CD4-positive, alpha-beta T cell treated with Interleukin-10 for 1 hour (primary cell): ENCODE results near the gene NECAB2.
"Not testable (repeated sequence)": the region's sequence is repeated elsewhere in the genome, so short reads cannot be mapped to it uniquely, and the experiment has no call there.

Source experiments
- DNase-seq: peaks from one replicate; pipeline ENCODE4 v3.0.0-alpha.2; 2020

Gene NECAB2

DNA sequence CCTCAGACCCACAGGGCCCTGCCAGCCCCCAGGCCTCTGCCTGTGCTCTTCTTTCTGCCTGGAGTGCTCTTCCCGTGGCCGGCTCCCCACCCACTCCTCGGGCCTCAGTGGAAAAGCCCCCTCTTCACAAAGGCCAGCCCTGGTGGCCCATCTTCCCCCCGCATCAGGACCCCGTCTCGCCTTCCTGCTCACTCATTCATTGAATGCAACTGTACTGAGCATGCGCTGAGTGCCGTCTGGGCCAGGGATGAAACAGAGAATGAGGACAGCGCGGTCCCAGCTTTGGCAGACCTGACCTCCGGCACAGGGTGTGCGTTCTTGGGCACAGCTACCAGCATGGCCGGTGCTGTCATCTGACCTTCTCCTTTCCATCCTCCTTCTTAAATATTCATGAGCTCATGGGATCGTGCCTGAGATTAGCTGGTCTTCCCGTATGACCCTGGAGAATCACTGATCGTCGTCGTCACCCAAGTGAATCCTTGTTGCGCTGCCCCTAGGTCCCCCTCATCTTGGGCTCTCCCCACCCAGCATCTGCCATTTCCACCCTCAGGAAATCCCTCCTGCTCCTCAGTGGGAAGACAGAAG is 31.4 kb upstream of the NECAB2 start:
- DNase-seq = no peak

DNA sequence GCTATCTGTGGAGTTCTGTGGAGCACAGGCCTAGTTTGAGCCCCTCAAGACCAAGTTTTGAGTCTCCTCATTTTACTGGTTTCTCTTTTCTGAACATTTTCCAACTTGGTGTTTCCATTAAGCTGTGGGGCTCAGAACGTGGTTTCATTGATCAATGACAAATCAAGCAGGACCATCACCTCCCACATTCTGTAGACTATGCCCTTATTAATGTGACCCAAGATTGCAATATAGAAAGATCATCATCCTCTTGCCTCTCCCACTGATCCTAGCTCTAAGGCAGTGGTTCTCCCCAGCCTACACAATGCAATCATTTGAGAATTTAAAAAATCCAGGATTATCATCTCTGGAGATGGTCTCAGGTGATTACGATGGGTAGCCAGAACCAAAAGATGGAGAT is 30.8 kb upstream of the NECAB2 start:
- no peak for DNase-seq

DNA sequence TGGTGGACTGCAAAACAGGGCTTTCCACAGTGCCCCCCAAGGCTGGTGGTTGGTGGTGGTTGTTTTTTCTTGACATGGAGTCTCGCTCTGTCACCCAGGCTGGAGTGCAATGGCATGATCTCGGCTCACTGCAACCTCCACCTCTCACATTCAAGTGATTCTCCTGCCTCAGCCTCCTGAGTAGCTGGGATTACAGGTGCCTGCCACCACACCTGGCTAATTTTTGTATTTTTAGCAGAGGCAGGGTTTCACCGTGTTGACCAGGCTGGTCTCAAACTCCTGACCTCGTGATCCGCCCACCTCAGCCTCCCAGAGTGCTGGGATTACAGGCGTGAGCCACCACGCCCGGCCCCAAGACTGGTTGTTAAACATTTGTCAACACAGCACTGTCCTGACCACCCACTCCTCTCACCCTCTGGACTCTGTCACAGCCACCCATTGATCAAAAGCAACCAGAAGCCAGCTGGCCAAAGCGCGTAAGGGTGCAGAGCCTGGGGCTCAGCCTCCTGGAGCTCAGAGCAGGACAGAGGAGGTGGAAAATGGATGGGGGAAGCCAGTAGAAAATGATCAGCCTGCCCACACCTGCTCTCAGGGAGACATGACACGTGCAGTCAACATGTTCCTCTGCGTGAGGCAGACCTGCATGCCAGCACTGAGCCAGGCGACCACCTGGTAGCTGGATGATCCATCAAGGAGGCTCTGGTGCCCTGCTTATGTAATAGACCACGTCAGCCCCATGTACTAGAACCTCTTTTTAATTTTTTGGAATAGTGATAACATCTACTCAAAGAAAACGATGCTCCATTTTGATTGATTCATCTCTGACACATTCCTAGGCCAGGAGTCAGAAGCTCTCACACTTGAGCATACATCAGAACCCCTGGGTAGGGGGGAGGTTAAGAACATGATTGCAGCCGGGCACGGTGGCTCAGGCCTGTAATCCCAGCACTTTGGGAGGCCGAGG is 29.8 kb upstream of the NECAB2 start:
- no peak for DNase-seq

DNA sequence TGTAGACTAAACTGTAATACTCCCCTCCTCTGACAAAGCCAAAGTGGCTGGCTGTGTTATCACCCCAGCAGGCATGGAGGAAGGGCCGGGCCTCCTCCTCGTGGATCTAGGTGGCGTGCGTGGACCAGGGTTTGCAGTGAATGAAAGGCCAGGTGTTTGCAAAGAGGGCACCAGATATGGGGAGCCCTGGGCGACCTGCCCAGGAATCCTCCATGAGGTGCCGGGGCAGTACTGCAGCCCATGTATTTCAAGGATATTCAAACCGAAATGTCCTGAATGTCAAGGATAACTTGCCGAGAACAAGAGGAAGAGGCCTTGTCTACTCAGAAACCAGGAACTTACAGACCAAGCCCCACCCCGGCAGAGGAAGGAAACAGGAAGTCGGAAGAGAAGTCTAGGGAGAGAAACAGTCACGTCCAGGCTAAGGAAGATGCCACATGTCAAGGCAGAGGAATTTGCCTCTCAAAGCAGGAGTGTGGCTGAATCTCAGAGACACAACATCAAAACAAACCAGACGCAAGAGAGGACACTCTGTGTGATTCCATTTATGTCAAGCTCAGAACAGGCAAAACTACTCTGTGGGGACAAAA is 28.7 kb upstream of the NECAB2 start:
- no peak for DNase-seq

DNA sequence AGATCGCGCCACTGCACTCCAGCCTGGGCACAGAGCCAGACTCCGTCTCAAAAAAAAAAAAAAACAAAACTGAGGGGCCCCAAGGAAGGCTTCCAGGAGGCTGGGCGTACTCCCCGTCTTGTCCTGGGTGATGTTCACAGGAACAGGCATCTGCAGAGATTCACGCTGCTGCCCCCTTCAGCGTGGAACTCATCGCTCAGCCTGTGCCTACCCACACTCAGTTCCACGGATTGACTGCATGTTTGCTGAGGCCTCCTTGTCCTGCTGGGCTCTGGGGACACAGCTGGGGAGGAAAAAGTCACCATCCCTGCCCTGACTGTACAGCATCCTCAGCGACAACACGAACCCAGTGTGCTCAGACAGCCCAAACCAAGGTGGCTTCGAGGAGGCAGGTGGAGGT is 27.9 kb upstream of the NECAB2 start:
- no peak for DNase-seq

DNA sequence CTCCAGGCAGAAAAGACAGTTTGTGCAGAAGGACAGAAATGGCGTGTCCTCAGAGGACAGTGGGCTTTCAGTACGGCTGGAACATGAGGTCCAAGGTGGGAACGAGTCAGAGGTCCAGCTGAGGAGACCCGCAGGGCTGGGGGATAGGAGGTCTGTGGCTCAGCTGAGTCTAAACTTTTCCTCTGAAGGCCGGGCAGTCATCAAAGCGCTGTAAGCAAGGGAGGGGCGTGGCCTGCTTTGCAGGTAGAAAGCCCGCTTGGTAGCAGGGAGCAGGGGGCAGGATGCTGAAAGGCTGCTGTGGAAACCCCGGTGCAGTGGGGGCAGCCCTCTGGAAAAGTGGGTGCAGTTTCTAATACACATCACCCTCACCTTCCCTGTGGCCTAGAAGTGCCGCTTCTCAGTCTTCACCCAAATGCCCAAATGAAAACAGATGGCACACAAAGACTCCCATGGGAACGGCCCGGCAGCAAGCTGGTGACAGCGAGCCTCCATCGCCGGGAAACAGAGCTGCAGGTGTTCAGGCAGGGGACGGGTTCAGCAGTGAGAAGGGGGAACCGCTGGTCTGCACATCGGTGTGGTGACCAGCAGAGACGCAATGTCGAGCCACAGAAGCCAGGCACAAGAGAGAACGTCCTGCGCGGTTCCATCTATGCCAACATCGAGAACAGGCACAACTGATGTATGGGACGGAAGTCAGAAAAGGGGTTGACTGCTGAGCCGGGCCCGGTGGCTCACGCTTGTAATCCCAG is 27.2 kb upstream of the NECAB2 start:
- no peak for DNase-seq

DNA sequence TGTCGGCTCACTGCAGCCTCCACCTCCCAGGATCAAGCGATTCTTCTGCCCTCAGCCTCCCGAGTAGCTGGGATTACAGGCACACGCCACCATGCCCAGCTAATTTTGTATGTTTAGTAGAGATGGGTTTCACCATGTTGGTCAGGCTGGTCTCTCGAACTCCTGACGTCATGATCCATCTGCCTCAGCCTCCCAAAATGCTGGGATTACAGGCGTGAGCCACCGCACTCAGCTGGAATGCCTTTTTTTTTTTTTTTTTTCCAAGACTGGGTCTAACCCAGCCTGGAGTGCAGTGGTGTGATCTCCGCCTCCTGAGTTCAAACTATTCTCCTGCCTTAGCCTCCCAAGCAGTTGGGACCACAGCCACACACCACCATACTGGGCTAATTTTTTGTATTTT is 26.5 kb upstream of the NECAB2 start:
- not testable (repeated sequence) for DNase-seq

DNA sequence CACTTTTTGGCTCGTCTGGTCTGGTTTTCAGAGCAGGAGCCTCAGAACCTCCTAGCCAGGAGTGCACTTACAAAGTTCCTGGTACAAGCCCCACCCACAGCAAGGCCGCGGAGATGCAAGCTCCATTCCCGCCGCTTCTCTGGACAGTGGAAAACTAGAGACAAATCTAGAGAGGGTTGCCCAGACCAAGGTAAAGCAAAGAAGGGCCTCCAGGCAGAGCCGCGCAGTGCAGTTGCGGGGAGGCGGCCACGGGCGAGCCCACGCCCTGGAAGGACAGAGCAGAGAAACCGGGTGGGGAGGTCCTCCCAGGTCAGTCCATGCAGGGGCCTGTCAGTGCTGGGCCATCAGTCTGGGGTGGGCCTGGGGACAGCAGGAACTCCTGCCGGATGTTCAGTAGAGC is 26.0 kb upstream of the NECAB2 start:
- DNase-seq = no peak

DNA sequence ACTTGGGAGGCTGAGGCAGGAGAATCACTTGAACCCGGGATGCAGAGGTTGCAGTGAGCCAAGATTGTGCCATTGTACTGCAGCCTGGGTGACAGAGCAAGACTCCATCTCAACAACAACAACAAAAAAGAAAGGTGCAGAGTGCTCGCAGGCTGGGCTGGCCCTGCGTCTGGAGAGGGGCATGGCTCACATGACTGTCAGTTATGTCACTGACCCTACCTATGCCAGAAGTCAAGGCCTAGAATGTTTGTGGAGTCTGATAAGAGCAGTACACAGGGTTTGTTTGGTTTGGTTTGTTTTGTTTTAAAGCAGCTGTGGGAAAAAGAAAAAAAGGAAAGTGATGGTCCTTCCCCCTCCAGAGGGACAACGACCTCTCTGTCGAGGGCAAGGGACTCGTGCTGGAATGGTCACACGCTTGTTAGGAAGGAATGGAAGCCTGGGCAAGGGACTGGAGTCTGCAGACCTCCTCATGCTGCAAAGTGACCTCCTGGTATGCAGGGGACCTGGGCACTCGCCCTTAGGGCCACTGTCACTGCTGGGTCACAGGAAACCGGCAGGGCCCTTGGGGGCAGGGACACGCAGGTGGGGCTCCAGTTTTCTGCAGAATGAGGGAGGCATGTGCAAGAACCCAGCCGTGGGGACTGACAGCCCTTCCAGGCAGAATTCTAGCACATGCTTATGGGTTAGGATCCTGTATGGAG is 25.1 kb upstream of the NECAB2 start:
- DNase-seq = no peak

DNA sequence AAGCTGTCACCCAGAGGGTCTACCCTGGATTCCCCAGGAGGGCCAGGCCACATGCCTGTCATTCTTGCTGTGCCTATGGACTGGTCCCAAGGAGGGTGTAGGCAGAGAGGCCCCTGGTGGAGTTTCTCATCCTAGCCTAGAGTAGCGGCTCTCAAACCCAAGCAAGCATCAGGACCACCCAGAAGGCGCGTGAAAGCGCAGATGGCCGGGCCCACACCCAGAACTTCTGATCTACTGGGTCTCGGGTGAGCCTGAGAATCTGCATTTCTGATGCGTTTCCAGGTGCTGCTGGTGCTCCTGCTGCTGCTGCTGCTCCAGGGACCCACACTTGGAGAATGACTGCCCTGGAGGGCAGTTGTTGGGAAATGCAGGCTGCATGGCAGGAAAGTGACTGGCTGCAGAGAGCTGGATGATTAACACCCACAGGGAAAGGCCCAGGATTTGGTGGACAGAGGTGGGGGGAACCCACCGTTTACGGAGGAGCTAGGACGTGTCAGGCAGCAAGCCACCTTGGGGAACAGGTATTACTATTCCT is 24.5 kb upstream of the NECAB2 start:
- no peak for DNase-seq

DNA sequence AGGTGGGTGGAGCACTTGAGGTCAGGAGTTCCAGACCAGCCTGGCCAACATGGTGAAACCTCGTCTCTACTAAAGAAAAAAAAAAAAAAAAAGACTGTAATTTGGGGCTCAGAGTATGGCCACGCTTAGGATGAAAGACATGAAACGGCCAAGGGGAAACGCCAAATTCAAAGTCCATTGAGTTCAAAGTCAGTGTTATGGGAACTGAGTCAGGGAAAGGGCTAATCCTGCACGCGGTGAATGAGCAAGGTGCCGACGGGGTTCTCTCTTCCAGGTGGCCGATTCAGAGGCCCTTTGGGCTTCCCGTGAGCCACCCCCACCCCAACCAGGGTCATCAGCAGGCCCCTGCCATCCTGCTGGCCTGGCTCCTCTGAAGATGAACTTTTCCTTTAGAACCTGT is 22.5 kb upstream of the NECAB2 start:
- DNase-seq = no peak

DNA sequence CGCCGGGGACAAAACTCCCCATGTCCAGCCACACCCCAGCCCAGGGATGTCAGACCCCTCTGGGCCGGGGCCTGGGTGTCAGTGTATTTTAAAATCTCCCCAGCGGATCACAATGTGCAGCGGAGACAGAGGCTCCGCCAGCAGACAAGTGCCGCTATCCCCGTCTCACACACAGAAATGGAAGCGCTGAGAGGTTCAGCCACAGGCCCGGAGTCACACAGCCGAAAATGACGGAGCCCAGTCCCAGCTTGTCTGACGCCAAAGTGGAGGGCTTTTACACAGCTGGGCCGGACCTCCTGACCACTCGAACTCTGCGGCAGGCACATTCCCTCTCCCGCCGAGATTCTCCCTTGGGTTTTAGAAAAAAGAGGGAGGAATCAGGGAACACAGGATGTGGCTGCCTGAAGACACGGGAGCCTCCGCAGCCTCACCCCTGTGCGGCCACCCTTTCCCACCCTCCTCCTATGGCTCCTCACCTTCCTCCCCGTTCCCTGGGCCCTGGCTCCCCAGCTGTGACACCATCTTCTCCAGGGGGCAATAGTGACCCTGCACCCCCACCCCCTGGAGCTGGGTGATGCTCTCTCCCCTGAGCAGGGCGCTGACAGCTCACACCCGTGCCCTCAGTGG is 21.8 kb upstream of the NECAB2 start:
- no peak for DNase-seq

DNA sequence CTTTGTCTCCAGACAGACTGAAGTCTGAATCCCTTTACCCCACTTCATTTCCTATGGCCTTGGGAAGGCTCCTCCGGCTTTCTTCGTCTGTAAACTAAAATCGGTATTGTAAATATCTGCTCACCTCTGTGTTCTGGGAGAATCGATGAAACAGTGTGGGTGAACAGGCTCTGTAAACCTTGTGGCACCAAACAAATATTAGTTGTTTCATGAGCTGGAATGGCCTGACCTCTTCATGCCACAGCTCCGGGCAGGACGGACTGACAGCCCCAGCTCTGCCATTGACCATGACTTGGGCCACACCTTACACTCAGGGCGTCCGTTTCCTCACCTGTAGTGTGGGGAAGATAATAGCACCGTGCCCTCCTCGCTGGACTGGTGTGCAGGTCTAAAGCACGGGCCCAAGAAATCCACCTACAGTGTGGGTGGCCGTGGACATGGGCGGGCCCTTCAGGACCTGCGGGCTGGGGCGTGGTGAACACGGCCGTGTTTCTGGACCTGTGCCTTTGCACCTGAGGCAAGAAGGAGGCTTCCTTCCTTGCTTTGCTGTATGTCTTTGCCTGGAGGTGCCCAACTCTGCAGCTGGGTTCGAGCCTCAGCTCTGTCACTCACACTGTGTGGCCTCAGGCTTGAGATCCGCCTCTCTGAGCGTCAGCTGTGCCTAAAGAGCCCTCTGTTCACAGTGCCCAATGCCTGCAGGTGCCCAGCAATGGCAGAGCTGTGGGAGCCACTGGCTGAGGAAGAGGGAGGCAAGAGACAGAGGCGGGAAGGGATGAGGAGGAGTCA is 21.1 kb upstream of the NECAB2 start:
- DNase-seq = no peak

DNA sequence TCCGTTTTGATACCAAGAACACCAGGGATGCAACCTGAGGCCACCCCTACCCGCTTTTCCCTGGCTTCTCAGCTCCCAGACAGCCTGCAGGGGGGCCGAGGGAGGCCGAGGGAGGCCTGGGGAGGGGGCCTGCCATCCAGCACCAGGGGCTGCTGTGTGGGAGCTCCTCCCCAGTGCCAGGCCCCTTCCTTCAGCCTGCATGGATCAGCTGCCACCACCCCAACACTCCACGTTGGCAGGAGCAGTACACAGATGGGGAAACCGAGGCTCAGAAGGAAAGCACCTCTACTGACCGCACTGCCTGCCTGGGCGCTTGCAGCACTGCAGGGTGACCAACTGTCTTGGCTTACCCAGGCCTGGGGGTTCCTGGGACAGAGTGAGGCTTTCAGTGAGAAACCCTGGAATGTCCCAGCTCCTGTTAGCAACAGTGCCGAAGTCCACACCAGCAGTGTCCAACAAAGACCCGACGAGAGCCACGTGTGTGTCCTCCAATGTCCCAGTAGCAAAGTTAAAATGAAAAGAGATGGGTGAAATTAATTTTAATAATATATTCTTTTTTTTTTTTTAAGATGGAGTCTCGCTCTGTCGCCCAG is 20.3 kb upstream of the NECAB2 start:
- DNase-seq = no peak

DNA sequence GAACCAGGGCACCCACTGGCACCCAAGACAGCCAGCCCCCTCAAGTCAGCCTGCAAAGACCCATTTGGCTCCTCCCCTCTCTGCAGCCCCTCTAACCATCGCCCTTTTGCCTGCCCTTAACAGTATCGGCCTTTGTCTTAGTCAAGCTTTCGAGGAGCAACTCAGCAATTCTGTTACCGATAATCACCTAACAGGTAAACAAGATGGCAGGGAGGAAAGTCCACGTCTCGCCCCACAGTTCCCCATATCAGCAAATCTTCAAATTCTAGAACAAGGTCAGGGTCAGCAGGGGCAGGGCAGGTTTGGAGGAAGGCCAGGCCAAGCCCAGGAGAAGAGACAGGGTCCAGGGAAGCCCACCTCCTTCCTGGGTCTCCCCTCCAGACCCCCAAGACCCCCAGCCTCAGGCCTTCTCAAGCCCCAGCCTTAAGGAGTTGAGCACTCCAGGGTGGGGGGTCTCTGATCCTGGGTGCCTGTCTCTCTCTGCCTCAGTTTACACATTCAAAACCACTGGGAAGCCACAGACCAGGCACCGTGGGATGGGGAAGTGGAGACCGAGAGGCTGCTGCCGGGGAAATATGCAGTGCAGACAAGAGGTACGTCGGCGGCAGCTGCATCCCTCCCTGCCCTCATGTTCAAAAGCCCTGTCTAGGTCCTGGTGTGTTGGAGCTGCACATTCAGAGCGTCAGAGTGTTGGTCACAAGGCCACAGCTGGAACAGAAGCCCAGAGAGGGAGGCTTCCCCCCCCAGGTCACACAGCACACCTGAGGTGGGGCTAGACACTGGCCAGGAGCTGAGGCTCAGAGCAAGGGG is 18.9 kb upstream of the NECAB2 start:
- no peak for DNase-seq

DNA sequence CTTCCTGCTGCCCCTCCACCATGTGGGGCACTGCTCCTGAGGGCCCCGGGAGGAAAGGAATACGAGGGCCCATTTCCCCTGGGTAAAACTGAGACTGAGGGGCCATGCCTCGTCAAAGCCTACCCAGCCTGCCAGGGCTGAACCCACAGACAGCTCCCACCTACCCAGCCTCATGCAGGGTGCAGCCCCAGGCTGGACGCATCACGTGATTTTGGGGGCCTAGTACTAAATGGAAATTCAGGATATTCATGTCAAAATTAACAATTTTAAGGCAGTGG is 18.4 kb upstream of the NECAB2 start:
- DNase-seq = no peak

DNA sequence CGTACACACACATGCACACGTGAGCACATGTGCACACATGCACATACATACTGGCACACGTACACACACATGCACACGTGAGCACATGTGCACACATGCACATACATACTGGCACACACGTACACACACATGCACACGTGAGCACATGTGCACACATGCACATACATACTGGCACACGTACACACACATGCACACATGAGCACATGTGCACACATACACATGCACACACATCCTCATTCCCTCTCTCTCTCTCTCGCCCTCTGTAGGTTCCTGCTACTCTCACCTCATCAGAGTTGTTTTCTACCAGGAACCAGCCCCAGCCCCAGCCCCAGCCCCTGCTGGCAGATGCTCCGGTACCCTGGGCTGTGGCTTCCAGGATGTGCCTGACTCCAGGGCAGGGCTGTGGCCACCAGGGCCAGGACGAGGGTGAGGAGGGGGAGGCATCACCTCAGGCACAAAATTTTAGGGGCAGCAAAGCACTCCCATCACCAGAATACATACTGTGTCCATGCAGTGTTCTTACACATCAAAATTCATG is 17.1 kb upstream of the NECAB2 start:
- DNase-seq = not testable (repeated sequence)

DNA sequence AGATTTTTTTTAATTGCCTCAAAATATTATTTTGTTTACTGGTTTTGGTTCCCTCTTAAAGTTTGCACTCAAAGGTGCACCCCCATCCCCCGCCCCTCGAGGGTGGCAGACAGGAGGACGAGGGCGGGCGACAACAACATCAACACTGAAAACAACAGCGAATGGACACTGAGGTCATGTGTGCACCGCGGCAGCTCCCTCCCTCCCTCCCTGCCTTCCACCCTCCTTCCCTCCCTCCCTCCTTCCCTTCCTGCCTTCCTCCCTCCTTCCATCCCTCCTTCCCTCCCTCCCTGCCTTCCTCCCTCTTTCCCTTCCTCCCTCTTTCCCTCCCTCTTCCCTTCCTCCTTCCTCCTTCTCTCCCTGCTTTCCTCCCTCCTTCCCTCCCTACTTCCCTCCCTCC is 16.5 kb upstream of the NECAB2 start:
- DNase-seq = no peak

DNA sequence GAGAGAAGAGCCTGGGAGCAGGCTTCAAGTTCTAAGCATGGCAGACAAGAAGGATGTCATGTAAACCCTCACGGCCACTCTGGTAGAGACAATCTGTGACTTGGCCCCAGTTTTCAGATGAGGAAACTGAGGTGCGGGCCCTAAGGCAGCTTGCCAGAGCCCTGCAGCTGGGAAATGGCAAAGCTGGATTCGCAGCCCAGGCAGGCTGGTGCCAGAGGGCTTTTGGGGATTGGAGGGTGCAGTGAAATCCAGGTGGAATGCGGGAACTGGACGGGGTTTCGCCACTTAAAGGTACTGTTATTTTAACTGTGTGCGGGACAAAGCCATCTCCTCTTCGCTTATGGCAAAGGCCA is 15.5 kb upstream of the NECAB2 start:
- no peak for DNase-seq
